GM08714 (cell line): Measurements from ENCODE around the gene VAV2.

Experiments used
- H3K4me3 ChIP-seq: fragments of 200-500 bp; sonication (Bioruptor generic); 2 replicates; pipeline ENCODE4 v1.5.1; 2014; ENCODE audit warnings: mild to moderate bottlenecking, low read length, inconsistent platforms
- ZNF274 ChIP-seq: IDR thresholded peaks from 2 replicates; pipeline ENCODE4 v1.6.1; 2012; ENCODE audit warnings: mild to moderate bottlenecking, low read depth, low read length

Gene VAV2

GRCh38 chr9:133716564-133717112 is 275.5 kb downstream of the VAV2 start:
- TF ChIP-seq ZNF274: no peak
- no peak overlapping the region for H3K4me3 ChIP-seq

GRCh38 chr9:133715866-133716563 is 276.1 kb downstream of the VAV2 start:
- H3K4me3 ChIP-seq: no peak overlapping the region
- no peak for TF ChIP-seq ZNF274

GRCh38 chr9:133715295-133715865 is 276.7 kb downstream of the VAV2 start:
- H3K4me3 ChIP-seq: no peak overlapping the region
- TF ChIP-seq ZNF274: no peak

- no peak for TF ChIP-seq ZNF274
- no peak overlapping the region for H3K4me3 ChIP-seq
Observed at GRCh38 chr9:133714606-133715294, 277.4 kb downstream of the VAV2 start.

- no peak overlapping the region for H3K4me3 ChIP-seq
- no peak for TF ChIP-seq ZNF274
Observed at GRCh38 chr9:133713960-133714495, 278.1 kb downstream of the VAV2 start.

- no peak for TF ChIP-seq ZNF274
- H3K4me3 ChIP-seq: no peak overlapping the region
Observed at GRCh38 chr9:133713150-133713959, 278.8 kb downstream of the VAV2 start.

- no peak for TF ChIP-seq ZNF274
- H3K4me3 ChIP-seq: no peak overlapping the region
Observed at GRCh38 chr9:133712221-133713100, 279.7 kb downstream of the VAV2 start.
